Activated CD4-positive, CD25-positive, alpha-beta regulatory T cell treated with anti-CD3 and anti-CD28 coated beads, Interleukin-2, amount 50 U/mL, for 16 hours (primary cell): Measurements from ENCODE around the gene REV3L.

Source experiments
- DNase-seq: peaks from one replicate; pipeline ENCODE4 v3.0.0-alpha.2; 2020; ENCODE audit warnings: low read depth, low spot score

The REV3L gene

GRCh38 chr6:111468329-111469012, 14.5 kb downstream of the REV3L start:
- DNase-seq: no peak

- DNase-seq: no peak
These were observed 18.8 kb downstream of the REV3L start for GRCh38 chr6:111464184-111464583.

- DNase-seq: no peak
These were observed 20.1 kb downstream of the REV3L start for GRCh38 chr6:111462770-111463391.

GRCh38 chr6:111461860-111462259, 21.2 kb downstream of the REV3L start:
- DNase-seq: no peak

GRCh38 chr6:111458670-111459232, 24.3 kb downstream of the REV3L start:
- no peak for DNase-seq

GRCh38 chr6:111456208-111456607, 26.8 kb downstream of the REV3L start:
- DNase-seq: no peak

- DNase-seq: no peak
These were observed 32.4 kb downstream of the REV3L start for GRCh38 chr6:111450636-111451035.

GRCh38 chr6:111450087-111450486, 32.9 kb downstream of the REV3L start:
- DNase-seq: no peak

- no peak for DNase-seq
These were observed 33.9 kb downstream of the REV3L start for GRCh38 chr6:111449129-111449528.

GRCh38 chr6:111447051-111447450, 36.0 kb downstream of the REV3L start:
- DNase-seq: no peak

GRCh38 chr6:111445861-111446267, 37.2 kb downstream of the REV3L start:
- DNase-seq: no peak

- no peak for DNase-seq
These were observed 38.2 kb downstream of the REV3L start for GRCh38 chr6:111444794-111445193.

GRCh38 chr6:111441678-111442243, 41.3 kb downstream of the REV3L start:
- DNase-seq: no peak

- DNase-seq: no peak
These were observed 43.8 kb downstream of the REV3L start for GRCh38 chr6:111439171-111439570.

- no peak for DNase-seq
These were observed 45.4 kb downstream of the REV3L start for GRCh38 chr6:111437573-111437972.

GRCh38 chr6:111432511-111432910, 50.5 kb downstream of the REV3L start:
- DNase-seq: no peak

GRCh38 chr6:111430605-111431376, 52.2 kb downstream of the REV3L start:
- DNase-seq: no peak

- DNase-seq: no peak
These were observed 53.4 kb downstream of the REV3L start for GRCh38 chr6:111429571-111429970.

GRCh38 chr6:111428811-111429210, 54.2 kb downstream of the REV3L start:
- no peak for DNase-seq

- no peak for DNase-seq
These were observed 55.5 kb downstream of the REV3L start for GRCh38 chr6:111427341-111428116.
